ENCODE measurements around the gene EEF1A1.
"Not testable (repeated sequence)": the region's sequence is repeated elsewhere in the genome, so short reads cannot be mapped to it uniquely, and the experiment has no call there.

The EEF1A1 gene

GRCh38 chr6:73534628-73535027, 13.8 kb upstream of the EEF1A1 start:
- DNase-seq = no peak

DNA sequence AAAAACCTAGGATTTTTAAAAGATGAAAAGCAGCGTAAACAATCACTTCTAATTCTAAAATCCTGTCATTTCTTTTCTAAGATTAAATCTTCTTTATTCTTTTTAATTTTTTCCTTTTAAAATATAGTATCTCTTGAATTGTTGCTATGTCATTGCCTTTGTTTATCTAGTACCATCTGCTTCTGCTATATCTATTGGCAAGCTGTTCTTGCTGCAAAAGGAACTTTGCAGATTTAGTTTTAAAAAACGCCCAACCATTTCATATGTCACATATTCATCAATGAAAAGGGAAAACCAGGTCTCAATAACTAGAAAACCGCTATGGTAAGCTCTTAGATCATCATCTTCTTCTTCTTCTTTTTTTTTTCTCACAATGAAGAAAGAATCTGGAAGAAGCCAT, 11.5 kb upstream of the EEF1A1 start:
- no peak for DNase-seq

DNA sequence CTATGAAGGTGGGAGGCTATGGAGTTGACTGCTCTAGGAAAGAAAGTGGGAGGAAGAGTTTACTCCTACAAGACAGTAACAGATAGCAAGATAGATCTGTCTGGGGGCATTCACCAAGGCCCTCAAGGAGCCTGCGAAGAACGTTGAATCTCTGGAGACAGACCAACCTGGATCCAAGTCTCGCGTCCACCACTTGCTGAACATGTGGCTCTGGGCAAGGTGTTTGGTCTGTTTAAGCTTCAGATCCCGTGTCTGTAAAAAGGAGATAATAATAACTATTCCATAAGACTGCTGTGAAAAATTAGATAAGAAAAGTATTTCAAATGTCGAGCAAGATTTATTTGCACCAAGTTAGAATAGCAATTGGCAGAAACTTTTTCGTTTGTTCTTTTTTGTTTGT, 8.1 kb upstream of the EEF1A1 start:
- no peak for DNase-seq

DNA sequence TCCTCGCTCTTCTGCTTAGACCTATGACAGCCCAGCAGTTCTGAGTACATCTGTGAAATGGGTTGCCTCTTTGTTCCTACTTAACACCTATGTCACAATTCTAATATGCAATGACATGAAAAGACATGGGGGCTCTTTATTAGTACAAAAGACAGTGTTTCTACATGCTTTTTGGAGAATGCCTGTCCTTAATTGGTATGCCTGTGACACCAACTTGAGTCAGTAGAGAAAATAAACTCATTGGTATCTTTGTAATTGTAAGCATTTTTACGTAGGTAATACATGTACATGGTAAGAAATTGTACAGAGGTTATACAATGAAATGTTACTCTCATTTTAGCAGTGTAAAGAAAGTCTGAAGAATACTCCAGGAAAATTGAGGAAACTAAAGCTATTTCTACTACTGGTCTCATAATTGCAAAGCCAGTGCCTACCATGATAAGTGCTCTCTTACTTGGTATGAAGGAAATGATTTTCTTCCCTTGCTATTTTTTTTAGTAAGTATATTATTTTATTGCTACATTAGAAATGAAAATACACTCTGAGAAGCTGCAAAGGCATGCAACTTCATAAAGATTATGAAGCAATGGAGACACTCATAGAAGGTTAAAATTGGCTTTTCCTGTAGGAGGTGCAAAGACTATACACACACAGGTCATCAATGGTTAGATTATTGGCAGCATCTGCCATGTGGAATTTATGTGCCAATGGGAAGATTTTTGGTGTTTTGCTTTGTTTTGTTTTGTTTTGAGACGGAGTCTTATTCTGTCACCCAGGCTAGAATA, 4.9 kb upstream of the EEF1A1 start:
- no peak for DNase-seq

- DNase-seq = no peak
Observed at GRCh38 chr6:73523434-73524123, 2.7 kb upstream of the EEF1A1 start.

DNA sequence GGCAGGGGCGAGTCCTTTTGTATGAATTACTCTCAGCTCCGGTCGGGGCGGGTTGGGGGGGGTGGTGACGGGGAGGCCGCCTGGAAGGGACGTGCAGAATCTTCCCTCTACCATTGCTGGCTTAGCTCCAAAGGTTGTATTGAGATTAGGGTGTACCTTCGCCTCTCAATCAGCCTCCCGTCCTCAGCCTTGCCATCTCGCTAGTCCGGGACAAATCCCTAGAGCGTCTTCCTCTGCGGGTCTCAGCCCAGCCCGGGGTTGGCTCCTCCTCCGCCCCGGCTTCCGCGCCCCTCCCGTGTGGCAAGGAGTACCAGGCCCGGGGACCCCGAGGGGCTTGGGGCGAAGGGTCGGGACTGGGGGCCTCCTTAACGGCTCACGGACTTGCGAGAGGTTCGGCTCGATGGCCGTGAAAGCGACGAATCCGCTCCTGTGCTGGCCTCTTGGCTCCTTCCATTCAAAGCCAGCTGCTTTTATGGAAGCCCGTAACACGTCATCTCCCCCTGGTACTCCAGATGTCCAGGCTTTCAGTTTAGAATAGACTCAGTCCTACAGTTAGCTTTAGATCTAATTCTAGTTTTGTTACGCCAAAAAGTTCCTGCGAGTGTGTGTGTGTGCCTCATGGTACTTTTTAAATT, 636 bp upstream of the EEF1A1 start:
- DNase-seq = peak; percentile 81

DNA sequence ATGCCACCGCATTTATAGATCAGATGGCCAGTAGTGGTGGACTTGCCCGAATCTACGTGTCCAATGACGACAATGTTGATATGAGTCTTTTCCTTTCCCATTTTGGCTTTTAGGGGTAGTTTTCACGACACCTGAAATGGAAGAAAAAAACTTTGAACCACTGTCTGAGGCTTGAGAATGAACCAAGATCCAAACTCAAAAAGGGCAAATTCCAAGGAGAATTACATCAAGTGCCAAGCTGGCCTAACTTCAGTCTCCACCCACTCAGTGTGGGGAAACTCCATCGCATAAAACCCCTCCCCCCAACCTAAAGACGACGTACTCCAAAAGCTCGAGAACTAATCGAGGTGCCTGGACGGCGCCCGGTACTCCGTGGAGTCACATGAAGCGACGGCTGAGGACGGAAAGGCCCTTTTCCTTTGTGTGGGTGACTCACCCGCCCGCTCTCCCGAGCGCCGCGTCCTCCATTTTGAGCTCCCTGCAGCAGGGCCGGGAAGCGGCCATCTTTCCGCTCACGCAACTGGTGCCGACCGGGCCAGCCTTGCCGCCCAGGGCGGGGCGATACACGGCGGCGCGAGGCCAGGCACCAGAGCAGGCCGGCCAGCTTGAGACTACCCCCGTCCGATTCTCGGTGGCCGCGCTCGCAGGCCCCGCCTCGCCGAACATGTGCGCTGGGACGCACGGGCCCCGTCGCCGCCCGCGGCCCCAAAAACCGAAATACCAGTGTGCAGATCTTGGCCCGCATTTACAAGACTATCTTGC, 725 bp downstream of the EEF1A1 start:
- peak; percentile 68 for DNase-seq

DNA sequence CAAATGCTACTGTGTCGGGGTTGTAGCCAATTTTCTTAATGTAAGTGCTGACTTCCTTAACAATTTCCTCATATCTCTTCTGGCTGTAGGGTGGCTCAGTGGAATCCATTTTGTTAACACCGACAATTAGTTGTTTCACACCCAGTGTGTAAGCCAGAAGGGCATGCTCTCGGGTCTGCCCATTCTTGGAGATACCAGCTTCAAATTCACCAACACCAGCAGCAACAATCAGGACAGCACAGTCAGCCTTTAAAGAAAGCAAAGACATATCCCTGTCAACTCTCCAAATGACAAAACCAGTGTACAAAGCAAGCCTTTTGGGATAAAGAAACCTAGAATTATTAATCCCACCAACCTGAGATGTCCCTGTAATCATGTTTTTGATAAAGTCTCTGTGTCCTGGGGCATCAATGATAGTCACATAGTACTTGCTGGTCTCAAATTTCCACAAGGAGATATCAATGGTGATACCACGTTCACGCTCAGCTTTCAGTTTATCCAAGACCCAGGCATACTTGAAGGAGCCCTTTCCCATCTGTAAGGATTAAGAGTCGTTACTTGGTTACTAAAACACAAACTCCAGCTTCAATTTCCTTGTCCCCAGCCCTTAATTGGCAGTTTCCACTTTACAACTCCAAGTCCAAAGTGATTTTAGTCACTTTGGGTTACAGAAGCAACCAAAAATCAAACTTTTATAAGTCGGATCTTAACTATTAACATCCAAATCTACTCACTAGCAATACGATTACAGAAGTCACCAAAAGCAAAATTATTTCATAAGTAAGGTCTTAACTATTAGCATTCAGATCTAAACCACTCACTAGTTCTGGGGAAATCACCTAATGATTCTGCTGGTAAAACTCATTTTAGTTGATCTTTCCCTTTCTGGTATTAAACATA, 1.6 kb downstream of the EEF1A1 start:
- DNase-seq = not testable (repeated sequence)

GRCh38 chr6:73518100-73518981, 2.5 kb downstream of the EEF1A1 start:
- not testable (repeated sequence) for DNase-seq

DNA sequence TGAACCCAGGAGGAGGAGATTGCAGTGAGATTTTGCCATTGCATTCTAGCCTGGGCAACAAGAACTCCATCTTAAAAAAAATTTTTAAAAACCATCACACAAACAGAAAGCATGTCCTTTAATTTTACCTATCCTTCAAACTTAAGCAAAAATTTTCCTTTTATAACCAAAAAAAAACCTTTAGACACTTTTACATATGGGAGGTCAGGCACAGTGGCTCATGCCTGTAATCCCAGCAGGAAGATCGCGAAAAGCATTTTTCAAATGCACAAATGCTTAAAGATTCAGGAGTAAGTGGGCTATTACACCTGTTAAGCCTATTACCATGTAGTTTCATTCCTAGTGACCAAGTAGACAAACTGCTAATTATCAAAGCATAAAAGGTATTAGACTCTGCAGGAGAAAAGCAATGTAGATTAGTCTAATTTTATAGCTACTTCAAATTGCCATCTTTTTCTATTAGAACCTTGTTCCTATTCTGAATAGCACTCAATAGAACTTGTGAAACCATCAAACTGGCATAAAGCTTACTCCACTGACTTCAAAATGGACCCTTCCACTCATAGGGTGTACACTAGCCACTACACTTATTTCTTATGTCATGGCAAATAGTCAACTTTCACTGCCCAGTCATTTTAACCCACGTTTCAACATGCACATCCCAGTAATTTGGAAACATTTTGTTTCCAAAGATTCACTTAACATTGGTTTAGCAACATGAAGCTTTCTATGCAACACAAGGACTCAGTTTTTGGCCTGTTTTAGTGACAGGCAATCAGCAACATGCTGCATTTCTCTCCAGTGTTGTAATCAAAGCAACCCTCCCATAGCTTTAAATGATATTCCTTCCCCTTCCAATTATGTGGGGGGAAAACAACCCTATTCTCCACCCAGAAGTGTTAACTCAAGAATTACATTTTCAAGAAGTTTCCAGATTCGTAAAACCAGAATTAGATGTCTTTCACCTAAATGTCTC, 4.0 kb downstream of the EEF1A1 start:
- DNase-seq = no peak

- DNase-seq = no peak
Observed at GRCh38 chr6:73515204-73515655, 5.6 kb downstream of the EEF1A1 start.

DNA sequence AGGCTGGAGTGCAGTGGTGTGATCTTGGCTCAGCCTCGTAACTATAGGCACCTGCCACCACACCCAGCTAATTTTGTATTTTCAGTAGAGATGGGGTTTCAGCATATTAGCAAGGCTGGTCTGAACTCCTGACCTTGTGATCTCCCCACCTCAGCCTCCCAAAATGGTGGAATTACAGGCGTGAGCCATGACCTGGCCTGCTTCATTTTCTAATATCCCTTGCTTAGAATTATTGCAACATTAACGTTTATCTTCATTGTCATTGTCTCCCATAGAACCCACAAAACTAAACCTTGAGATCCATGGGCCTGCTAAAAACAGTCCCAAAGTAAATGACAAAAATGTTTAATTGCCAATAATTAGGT, 6.1 kb downstream of the EEF1A1 start:
- DNase-seq = no peak

DNA sequence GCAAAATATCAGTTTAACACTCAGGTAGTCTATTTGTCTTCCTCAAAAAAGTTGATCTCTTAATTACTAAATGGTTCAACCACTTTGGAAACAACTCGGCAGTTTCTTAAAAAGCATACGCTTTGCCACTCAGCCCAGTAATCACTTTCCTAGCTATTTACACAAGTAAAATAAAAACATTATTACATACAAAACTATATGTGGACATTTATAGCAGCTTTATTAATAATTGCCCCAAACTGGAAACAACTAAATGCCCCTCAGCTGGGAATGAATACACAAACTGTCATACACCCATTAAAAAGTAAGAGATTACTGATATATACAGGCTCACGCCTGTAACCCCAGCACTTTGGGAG, 7.4 kb downstream of the EEF1A1 start:
- no peak for DNase-seq

GRCh38 chr6:73511796-73512195, 9.0 kb downstream of the EEF1A1 start:
- DNase-seq = no peak

GRCh38 chr6:73509851-73510250, 11.0 kb downstream of the EEF1A1 start:
- DNase-seq = no peak

- DNase-seq = no peak
Observed at GRCh38 chr6:73508776-73509175, 12.1 kb downstream of the EEF1A1 start.

GRCh38 chr6:73506246-73506645, 14.6 kb downstream of the EEF1A1 start:
- no peak for DNase-seq

- DNase-seq = not testable (repeated sequence)
Observed at GRCh38 chr6:73505705-73506104, 15.1 kb downstream of the EEF1A1 start.

DNA sequence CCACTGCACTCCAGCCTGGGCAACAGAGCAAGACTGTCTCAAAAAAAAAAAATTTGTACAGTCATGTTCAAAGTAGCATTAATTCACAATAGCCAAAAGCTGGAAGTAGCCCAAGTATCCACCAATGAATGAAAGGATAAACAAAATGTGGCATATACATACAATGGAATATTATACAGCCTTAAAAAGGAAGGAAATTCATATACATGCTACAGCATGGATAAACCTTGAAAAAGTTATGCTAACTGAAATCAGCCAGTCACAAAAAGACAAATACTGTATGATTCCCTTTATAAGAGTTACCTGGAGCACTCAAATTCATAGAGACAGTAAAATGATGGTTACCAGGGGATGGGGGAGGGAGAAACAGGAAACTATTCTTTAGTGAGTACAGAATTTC, 15.7 kb downstream of the EEF1A1 start:
- DNase-seq = no peak

- no peak for DNase-seq
Observed at GRCh38 chr6:73504160-73504559, 16.7 kb downstream of the EEF1A1 start.

All from NCI-H345 (cell line).